H9 (cell line): Measurements from ENCODE around the gene OXLD1. TPM values are rescaled to one million over a fixed set of nuclear protein-coding genes. Genes with fewer than 3 reads are reported as not detected.

ENCODE experiments used
- DNase-seq: peaks from one replicate; pipeline ENCODE4 v3.0.0-alpha.2; 2017
- H2AFZ ChIP-seq: one replicate; pipeline ENCODE4 v1.6.1; 2013; ENCODE audit warnings: mild to moderate bottlenecking, low read length, control low read depth, moderate library complexity
- H2AK5ac ChIP-seq: 2 replicates; pipeline ENCODE4 v1.6.1; 2013; ENCODE audit warnings: low read length, control low read depth, mixed read lengths; ENCODE audit not compliant: insufficient read length
- H2BK120ac ChIP-seq: one replicate; pipeline ENCODE4 v1.6.1; 2013; ENCODE audit warnings: low read depth, mild to moderate bottlenecking, low read length, control low read depth, inconsistent platforms; ENCODE audit not compliant: poor library complexity, severe bottlenecking
- H2BK12ac ChIP-seq: 2 replicates; pipeline ENCODE4 v1.6.1; 2013; ENCODE audit warnings: low read length, control low read depth, mixed read lengths, low read depth; ENCODE audit not compliant: insufficient read length
- H2BK15ac ChIP-seq: 2 replicates; pipeline ENCODE4 v1.6.1; 2013; ENCODE audit warnings: low read depth, low read length, control low read depth
- H2BK20ac ChIP-seq: one replicate; pipeline ENCODE4 v1.6.1; 2013; ENCODE audit warnings: low read depth, mild to moderate bottlenecking, low read length, control low read depth, inconsistent platforms; ENCODE audit not compliant: poor library complexity, severe bottlenecking
- H2BK5ac ChIP-seq: 2 replicates; pipeline ENCODE4 v1.6.1; 2013; ENCODE audit warnings: low read length, control low read depth, mixed read lengths; ENCODE audit not compliant: insufficient read length
- H3K14ac ChIP-seq: 2 replicates; pipeline ENCODE4 v1.6.1; 2013; ENCODE audit warnings: low read length, control low read depth; ENCODE audit not compliant: insufficient read depth
- H3K18ac ChIP-seq: 2 replicates; pipeline ENCODE4 v1.6.1; 2013; ENCODE audit warnings: low read depth, mild to moderate bottlenecking, mixed read lengths, low read length, control low read depth; ENCODE audit not compliant: insufficient read length
- H3K23ac ChIP-seq: 2 replicates; pipeline ENCODE4 v1.6.1; 2013; ENCODE audit warnings: low read length, control low read depth, mixed read lengths, low read depth; ENCODE audit not compliant: insufficient read length
- H3K23me2 ChIP-seq: 2 replicates; pipeline ENCODE4 v1.6.1; 2013; ENCODE audit warnings: low read depth, mild to moderate bottlenecking, mixed read lengths, low read length, control low read depth; ENCODE audit not compliant: insufficient read length, poor library complexity, severe bottlenecking
- H3K27ac ChIP-seq: 2 replicates; pipeline ENCODE4 v1.5.1; 2013; ENCODE audit warnings: low read length, control low read depth, mixed read lengths, low read depth; ENCODE audit not compliant: insufficient read length
- H3K27me3 ChIP-seq: 2 replicates; pipeline ENCODE4 v1.6.1; 2013; ENCODE audit warnings: low read length, control low read depth, inconsistent platforms; ENCODE audit not compliant: insufficient read depth
- H3K4ac ChIP-seq: 2 replicates; pipeline ENCODE4 v1.6.1; 2013; ENCODE audit warnings: low read depth, mild to moderate bottlenecking, control low read depth, inconsistent platforms, low read length, moderate library complexity
- H3K4me1 ChIP-seq: 2 replicates; pipeline ENCODE4 v1.6.1; 2013; ENCODE audit warnings: low read length, control low read depth, inconsistent platforms; ENCODE audit not compliant: insufficient read depth
- H3K4me2 ChIP-seq: 2 replicates; pipeline ENCODE4 v1.6.1; 2013; ENCODE audit warnings: low read length, control low read depth, mixed read lengths; ENCODE audit not compliant: insufficient read length, insufficient read depth
- H3K56ac ChIP-seq: 2 replicates; pipeline ENCODE4 v1.6.1; 2013; ENCODE audit warnings: low read depth, mild to moderate bottlenecking, mixed read lengths, low read length, control low read depth; ENCODE audit not compliant: insufficient read length
- H3K79me1 ChIP-seq: 2 replicates; pipeline ENCODE4 v1.6.1; 2013; ENCODE audit warnings: low read depth, mild to moderate bottlenecking, moderate library complexity, low read length, control low read depth, inconsistent platforms; ENCODE audit not compliant: insufficient read depth, poor library complexity, severe bottlenecking
- H3K79me2 ChIP-seq: 2 replicates; pipeline ENCODE4 v1.6.1; 2013; ENCODE audit warnings: low read length, control low read depth, inconsistent platforms; ENCODE audit not compliant: insufficient read depth
- H3K9ac ChIP-seq: 2 replicates; pipeline ENCODE4 v1.6.1; 2013; ENCODE audit warnings: low read length, control low read depth, mixed read lengths; ENCODE audit not compliant: insufficient read length; ENCODE audit errors: extremely low read depth
- H3K9me3 ChIP-seq: one replicate; pipeline ENCODE4 v1.6.1; 2013; ENCODE audit warnings: low read depth, low read length, inconsistent platforms; ENCODE audit not compliant: control insufficient read depth
- H3T11ph ChIP-seq: one replicate; pipeline ENCODE4 v1.6.1; 2013; ENCODE audit warnings: mild to moderate bottlenecking, low read length, control low read depth, inconsistent platforms
- H4K20me1 ChIP-seq: one replicate; pipeline ENCODE4 v1.6.1; 2013; ENCODE audit not compliant: control insufficient read depth, insufficient read length, insufficient read depth
- H4K5ac ChIP-seq: 2 replicates; pipeline ENCODE4 v1.6.1; 2013; ENCODE audit warnings: low read depth, mild to moderate bottlenecking, mixed read lengths, low read length, control low read depth; ENCODE audit not compliant: insufficient read length
- H4K8ac ChIP-seq: replicated peaks from 2 replicates; pipeline ENCODE4 v1.6.1; 2013; ENCODE audit warnings: low read length, control low read depth, mixed read lengths, low read depth; ENCODE audit not compliant: insufficient read length
- H4K91ac ChIP-seq: 2 replicates; pipeline ENCODE4 v1.6.1; 2013; ENCODE audit warnings: low read depth, mild to moderate bottlenecking, moderate library complexity, mixed read lengths, low read length, control low read depth; ENCODE audit not compliant: insufficient read length
- H3K27ac Mint-ChIP-seq, 3 experiments: 2 replicates in 2 of 3; 3 replicates in 1 of 3; pipeline ENCODE4 v1.8.0; 2020 to 2021; ENCODE audit warnings: mixed read lengths in 3 of 3, mild to moderate bottlenecking in 1 of 3, moderate library complexity in 1 of 3
- H3K27me3 Mint-ChIP-seq: 2 replicates; pipeline ENCODE4 v1.8.0; 2021; ENCODE audit warnings: low read depth, mild to moderate bottlenecking, moderate library complexity, mixed read lengths
- H3K36me3 Mint-ChIP-seq, 3 experiments: 2 replicates in 2 of 3; 3 replicates in 1 of 3; pipeline ENCODE4 v1.8.0; 2020 to 2021; ENCODE audit warnings: low read depth in 3 of 3, mixed read lengths in 3 of 3; ENCODE audit not compliant: insufficient read depth in 1 of 3
- H3K4me1 Mint-ChIP-seq, 2 experiments: 2 replicates each; pipeline ENCODE4 v1.8.0; 2020; ENCODE audit warnings: mixed read lengths in 2 of 2
- H3K4me3 Mint-ChIP-seq, 2 experiments: 2 replicates in 1 of 2; 3 replicates in 1 of 2; pipeline ENCODE4 v1.8.0; 2020 to 2021; ENCODE audit warnings: mild to moderate bottlenecking in 2 of 2, mixed read lengths in 2 of 2, moderate library complexity in 1 of 2
- H3K9me3 Mint-ChIP-seq, 2 experiments: 2 replicates in 1 of 2; 3 replicates in 1 of 2; pipeline ENCODE4 v1.8.0; 2020; ENCODE audit warnings: mild to moderate bottlenecking in 2 of 2, mixed read lengths in 2 of 2, moderate library complexity in 1 of 2
- WGBS: extraction: QIAGEN DNeasy Blood & Tissue Kit; methylation state at CpG from one replicate; pipeline ENCODE4 v1.1.7; 2013; ENCODE audit warnings: missing lambda C conversion rate, low lambda C conversion rate, mixed read lengths; ENCODE audit not compliant: insufficient read length; ENCODE audit errors: extremely low coverage; 5-methylcytosine and 5-hydroxymethylcytosine counted together
- total RNA-seq: library from RNA; stranded (reverse); gene quantifications from 2 replicates; pipeline ENCODE4 v1.2.1, GENCODE V29; 2021
- TF ChIP-seq, protein P1 (sequence below): fragments of 200-600 bp; sonication (generic); conservative IDR thresholded peaks from 3 replicates; pipeline ENCODE4 v1.8.0; 2021; ENCODE audit warnings: antibody characterized with exemption, mild to moderate bottlenecking

The OXLD1 gene
- total RNA-seq, 1 experiment from 2014 or later = 25.0 TPM

DNA sequence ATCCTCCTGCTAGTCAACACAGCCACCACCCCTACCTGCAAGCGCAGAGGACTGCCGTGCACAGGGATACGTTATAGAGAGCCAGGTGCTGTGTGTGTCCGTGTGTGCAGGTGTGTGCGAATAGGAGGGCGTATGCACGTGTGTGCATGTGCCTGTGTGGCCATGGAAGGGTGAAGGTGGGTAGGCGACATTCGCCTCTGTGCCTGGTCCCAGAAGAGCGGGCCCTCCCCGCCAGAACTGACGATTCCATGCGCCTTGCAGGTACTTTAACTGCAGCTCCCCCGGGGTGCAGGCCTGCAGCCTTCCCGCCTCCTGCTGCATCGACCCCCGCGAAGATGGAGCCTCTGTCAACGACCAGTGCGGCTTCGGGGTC, 18.8 kb downstream of the OXLD1 start:
- no peak overlapping the region for H3K56ac ChIP-seq
- H3K27ac ChIP-seq = no peak overlapping the region
- H4K91ac ChIP-seq = no peak overlapping the region
- no peak overlapping the region for H2AFZ ChIP-seq
- no peaks in the 10 kb centered on the region for H4K20me1 ChIP-seq
- no peak overlapping the region for H2AK5ac ChIP-seq
- peaks cover 6 to 7% of the 10 kb centered on the region in 2 experiments; a peak in 3 of 4 replicates for H3K4me1 Mint-ChIP-seq
- no peaks in the 10 kb centered on the region; the same call in 1 of the 2 replicates for H3K27me3 Mint-ChIP-seq
- peak overlapping the region; percentile 4 for H3K4me2 ChIP-seq
- no peaks in the 10 kb centered on the region; the same call in 1 of the 2 replicates for H3K27me3 ChIP-seq
- no peak overlapping the region for H4K8ac ChIP-seq
- no peaks in the 10 kb centered on the region for H3K79me1 ChIP-seq
- H2BK12ac ChIP-seq = no peak overlapping the region
- H3K27ac Mint-ChIP-seq = no peak overlapping the region
- H2BK15ac ChIP-seq = no peak overlapping the region
- H3K4me3 Mint-ChIP-seq = peak overlapping the region in 1 of 2 experiments; percentile 13; a peak in 2 of 5 replicates
- DNase-seq = peak; percentile 46
- no peaks in the 10 kb centered on the region for H3K4me1 ChIP-seq
- no peak overlapping the region for H2BK20ac ChIP-seq
- WGBS = no CpG with 5 or more reads among the region's 21 CpGs
- H3K23ac ChIP-seq = no peak overlapping the region
- H3K9ac ChIP-seq = no peak overlapping the region
- TF ChIP-seq, protein P1, sequence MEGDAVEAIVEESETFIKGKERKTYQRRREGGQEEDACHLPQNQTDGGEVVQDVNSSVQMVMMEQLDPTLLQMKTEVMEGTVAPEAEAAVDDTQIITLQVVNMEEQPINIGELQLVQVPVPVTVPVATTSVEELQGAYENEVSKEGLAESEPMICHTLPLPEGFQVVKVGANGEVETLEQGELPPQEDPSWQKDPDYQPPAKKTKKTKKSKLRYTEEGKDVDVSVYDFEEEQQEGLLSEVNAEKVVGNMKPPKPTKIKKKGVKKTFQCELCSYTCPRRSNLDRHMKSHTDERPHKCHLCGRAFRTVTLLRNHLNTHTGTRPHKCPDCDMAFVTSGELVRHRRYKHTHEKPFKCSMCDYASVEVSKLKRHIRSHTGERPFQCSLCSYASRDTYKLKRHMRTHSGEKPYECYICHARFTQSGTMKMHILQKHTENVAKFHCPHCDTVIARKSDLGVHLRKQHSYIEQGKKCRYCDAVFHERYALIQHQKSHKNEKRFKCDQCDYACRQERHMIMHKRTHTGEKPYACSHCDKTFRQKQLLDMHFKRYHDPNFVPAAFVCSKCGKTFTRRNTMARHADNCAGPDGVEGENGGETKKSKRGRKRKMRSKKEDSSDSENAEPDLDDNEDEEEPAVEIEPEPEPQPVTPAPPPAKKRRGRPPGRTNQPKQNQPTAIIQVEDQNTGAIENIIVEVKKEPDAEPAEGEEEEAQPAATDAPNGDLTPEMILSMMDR = no peak
- H2BK5ac ChIP-seq = no peak overlapping the region
- no peaks in the 10 kb centered on the region; a peak in 2 of 5 replicates for H3K9me3 Mint-ChIP-seq
- no peaks in the 10 kb centered on the region for H3K79me2 ChIP-seq
- no peaks in the 10 kb centered on the region for H3K36me3 Mint-ChIP-seq
- no peak overlapping the region for H3K14ac ChIP-seq
- no peaks in the 10 kb centered on the region for H3K9me3 ChIP-seq
- no peak overlapping the region for H2BK120ac ChIP-seq
- H3K23me2 ChIP-seq = no peaks in the 10 kb centered on the region
- no peak overlapping the region for H4K5ac ChIP-seq
- no peak overlapping the region for H3T11ph ChIP-seq
- no peak overlapping the region for H3K18ac ChIP-seq
- no peak overlapping the region for H3K4ac ChIP-seq
